ENCODE results near the gene ZNF710.
A peak's percentile ranks its signal among the peaks of the same experiment; 100 is the strongest.
"Not testable (repeated sequence)": the region's sequence is repeated elsewhere in the genome, so short reads cannot be mapped to it uniquely, and the experiment has no call there.

The ZNF710 gene

GRCh38 chr15:90001062-90001682, at the start of gene ZNF710:
ZNF710 (plus strand) TSS chr15:90001324; CDS start chr15:90067138, 65,814 bp downstream.
- intact Hi-C loops (cut with DNase I; ENCODE audit: low total_unique reads), result loop anchor here (10.0 kb wide), 1 partner anchor 64 kb away; no protein-coding TSS in a partner anchor
- TF ChIP-seq CTCF (IDR thresholded peaks at IDR 0.05), result no peak
- Histone ChIP-seq H3K4me3 (peak within 1 kb of the TSS; percentile 64 to 90), H3K4me1 (peaks cover 0 to 58% (median 25%) of the 10 kb centered on the region in 4 donors), H3K36me3 (no peaks in the 10 kb centered on the region), H3K27ac (peak within 1 kb of the TSS; percentile 68 to 89), H3K27me3 (no peaks in the 10 kb centered on the region), H3K9me3 (no peaks in the 10 kb centered on the region)
- peak; percentile 49 to 80 for DNase-seq

GRCh38 chr15:89954541-89954940, 46.6 kb upstream of the ZNF710 start:
- Histone ChIP-seq H3K9me3 (no peaks in the 10 kb centered on the region), H3K4me3 (no peak overlapping the region), H3K4me1 (peaks cover 0 to 5% (median 0%) of the 10 kb centered on the region in 4 donors), H3K27ac (no peak overlapping the region), H3K27me3 (no peaks in the 10 kb centered on the region), H3K36me3 (no peaks in the 10 kb centered on the region)
- DNase-seq, result no peak
- no peak for TF ChIP-seq CTCF (IDR thresholded peaks at IDR 0.05)
- intact Hi-C loops (cut with DNase I; ENCODE audit: low total_unique reads), result no loop called here

- H3K27ac ChIP-seq; H3K36me3 ChIP-seq; H3K27me3 ChIP-seq; H3K4me1 ChIP-seq; H3K9me3 ChIP-seq; DNase-seq; H3K4me3 ChIP-seq; intact Hi-C loops (cut with DNase I; ENCODE audit: low total_unique reads): not testable (repeated sequence)
These were observed 45.6 kb upstream of the ZNF710 start for GRCh38 chr15:89955449-89955998.

- TF ChIP-seq CTCF (IDR thresholded peaks at IDR 0.05), result no peak
- intact Hi-C loops (cut with DNase I; ENCODE audit: low total_unique reads), result no loop called here
- Histone ChIP-seq H3K4me3 (no peak overlapping the region), H3K4me1 (peaks cover 0 to 5% (median 0%) of the 10 kb centered on the region in 4 donors), H3K36me3 (no peaks in the 10 kb centered on the region), H3K27ac (no peak overlapping the region), H3K9me3 (no peaks in the 10 kb centered on the region), H3K27me3 (peaks cover 0 to 2% of the 10 kb centered on the region in 2 donors)
- DNase-seq, result no peak
These were observed 42.9 kb upstream of the ZNF710 start for GRCh38 chr15:89958107-89958805.

- H3K27ac ChIP-seq, result no peak overlapping the region
- intact Hi-C loops (cut with DNase I; ENCODE audit: low total_unique reads), result no loop called here
- no peak for DNase-seq
- H3K36me3 ChIP-seq, result no peaks in the 10 kb centered on the region
- H3K27me3 ChIP-seq, result peaks cover 0 to 9% of the 10 kb centered on the region in 2 donors
- no peak overlapping the region for H3K4me3 ChIP-seq
- TF ChIP-seq CTCF (IDR thresholded peaks at IDR 0.05), result no peak
- peaks cover 0 to 1% (median 0%) of the 10 kb centered on the region in 4 donors for H3K4me1 ChIP-seq
- no peaks in the 10 kb centered on the region for H3K9me3 ChIP-seq
These were observed 37.6 kb upstream of the ZNF710 start for GRCh38 chr15:89963301-89964231.
